ENCODE data around the gene UBAC1.
"Not testable (repeated sequence)": the region's sequence is repeated elsewhere in the genome, so short reads cannot be mapped to it uniquely, and the experiment has no call there.

UBAC1 gene

GRCh38 chr9:135982499-135983207 is 21.5 kb upstream of the UBAC1 start:
- in situ Hi-C loops (cut with MboI; ENCODE audit: low pct_unique_long_range_greater_than_20kb, low sequenced_read_pairs): no loop called here
- no peak for DNase-seq

GRCh38 chr9:135980926-135981630 is 19.9 kb upstream of the UBAC1 start:
- no peak for DNase-seq
- in situ Hi-C loops (cut with MboI; ENCODE audit: low pct_unique_long_range_greater_than_20kb, low sequenced_read_pairs): no loop called here

- in situ Hi-C loops (cut with MboI; ENCODE audit: low pct_unique_long_range_greater_than_20kb, low sequenced_read_pairs): no loop called here
- no peak for DNase-seq
Measured at GRCh38 chr9:135979547-135980166, 18.5 kb upstream of the UBAC1 start.

- in situ Hi-C loops (cut with MboI; ENCODE audit: low pct_unique_long_range_greater_than_20kb, low sequenced_read_pairs): no loop called here
- no peak for DNase-seq
Measured at GRCh38 chr9:135978642-135979546, 17.7 kb upstream of the UBAC1 start.

DNA sequence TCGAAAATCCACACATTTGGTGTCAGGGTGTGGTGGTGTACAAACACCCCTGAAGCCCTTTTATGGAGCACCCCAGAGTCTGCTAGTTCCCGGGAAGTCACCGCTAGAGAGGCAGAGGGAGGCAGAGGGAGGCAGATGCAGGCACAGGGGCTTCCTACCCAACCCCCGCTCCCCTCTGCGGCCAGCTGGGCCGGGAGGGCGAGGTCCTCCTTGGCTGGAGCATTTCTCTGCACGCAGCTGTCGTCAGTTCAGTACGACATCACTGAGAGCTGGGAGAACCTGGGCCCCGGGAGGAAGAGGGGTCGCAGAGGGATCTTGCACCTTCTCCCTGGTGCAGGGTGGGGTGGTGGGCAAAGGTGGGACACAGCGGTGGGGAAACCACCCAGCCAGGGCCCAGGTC is 15.8 kb upstream of the UBAC1 start:
- DNase-seq: no peak
- in situ Hi-C loops (cut with MboI; ENCODE audit: low pct_unique_long_range_greater_than_20kb, low sequenced_read_pairs): no loop called here

GRCh38 chr9:135976531-135976930 is 15.4 kb upstream of the UBAC1 start:
- in situ Hi-C loops (cut with MboI; ENCODE audit: low pct_unique_long_range_greater_than_20kb, low sequenced_read_pairs): no loop called here
- no peak for DNase-seq

GRCh38 chr9:135975834-135976233 is 14.7 kb upstream of the UBAC1 start:
- in situ Hi-C loops (cut with MboI; ENCODE audit: low pct_unique_long_range_greater_than_20kb, low sequenced_read_pairs): no loop called here
- DNase-seq: no peak

DNA sequence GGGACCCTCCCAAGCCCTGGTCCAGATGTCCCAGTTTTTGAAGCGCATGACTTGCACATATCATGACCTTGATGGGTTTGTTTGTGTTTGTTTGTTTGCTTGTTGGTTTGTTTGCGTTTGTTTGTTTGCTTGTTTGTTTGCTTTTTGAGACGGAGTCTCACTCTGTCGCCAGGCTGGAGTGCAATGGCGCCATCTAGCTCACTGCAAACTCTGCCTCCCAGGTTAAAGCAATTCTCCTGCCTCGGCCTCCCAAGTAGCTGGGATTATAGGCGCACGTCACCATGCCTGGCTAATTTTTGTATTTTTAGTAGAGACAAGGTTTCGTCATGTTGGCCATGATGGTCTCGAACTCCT is 13.0 kb upstream of the UBAC1 start:
- in situ Hi-C loops (cut with MboI; ENCODE audit: low pct_unique_long_range_greater_than_20kb, low sequenced_read_pairs): no loop called here
- no peak for DNase-seq

DNA sequence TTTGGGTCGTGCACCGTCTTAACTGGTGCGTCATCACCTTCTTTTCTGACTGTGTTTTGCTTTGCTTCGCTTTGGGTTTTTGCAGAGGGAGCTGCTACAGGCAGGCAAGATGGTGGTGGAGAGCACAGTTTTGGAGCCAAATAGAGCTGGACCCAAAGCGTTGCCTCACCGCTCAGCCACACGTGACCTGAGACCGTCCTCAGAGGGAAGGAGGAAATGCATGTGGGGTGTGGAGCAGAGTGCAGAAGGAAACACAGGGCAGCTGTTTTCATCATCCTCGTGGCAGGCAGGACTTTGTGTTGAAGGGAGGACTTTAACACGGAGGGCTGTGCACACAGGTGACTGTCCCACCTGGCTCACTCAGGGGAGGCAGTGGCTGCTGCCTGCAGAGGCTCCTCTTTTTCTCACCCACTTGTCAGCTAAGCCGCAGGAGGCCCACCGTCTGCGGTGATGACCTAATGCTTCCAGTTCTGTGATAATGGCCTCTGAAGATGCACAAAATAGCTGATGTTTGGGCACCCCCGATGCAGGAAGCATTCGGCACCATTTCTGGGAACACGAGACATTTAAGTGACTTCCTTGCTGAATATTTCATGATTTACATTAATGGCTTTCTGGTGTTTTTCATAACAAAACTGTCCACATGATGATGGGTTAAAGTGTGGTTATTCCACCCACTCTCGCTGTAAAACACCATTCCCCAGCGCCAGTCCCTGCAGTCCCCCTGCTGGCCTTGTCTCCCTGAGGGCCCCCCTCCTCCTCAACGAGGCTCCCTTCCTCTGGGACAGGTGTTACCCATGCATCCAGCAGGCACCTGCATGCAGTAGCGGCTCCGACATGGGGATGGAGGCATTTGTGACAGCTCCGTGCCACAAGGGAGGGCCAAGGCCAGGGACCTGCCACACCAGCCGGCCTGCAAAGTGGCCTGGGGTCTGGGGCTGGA is 12.4 kb upstream of the UBAC1 start:
- no peak for DNase-seq
- in situ Hi-C loops (cut with MboI; ENCODE audit: low pct_unique_long_range_greater_than_20kb, low sequenced_read_pairs): no loop called here

DNA sequence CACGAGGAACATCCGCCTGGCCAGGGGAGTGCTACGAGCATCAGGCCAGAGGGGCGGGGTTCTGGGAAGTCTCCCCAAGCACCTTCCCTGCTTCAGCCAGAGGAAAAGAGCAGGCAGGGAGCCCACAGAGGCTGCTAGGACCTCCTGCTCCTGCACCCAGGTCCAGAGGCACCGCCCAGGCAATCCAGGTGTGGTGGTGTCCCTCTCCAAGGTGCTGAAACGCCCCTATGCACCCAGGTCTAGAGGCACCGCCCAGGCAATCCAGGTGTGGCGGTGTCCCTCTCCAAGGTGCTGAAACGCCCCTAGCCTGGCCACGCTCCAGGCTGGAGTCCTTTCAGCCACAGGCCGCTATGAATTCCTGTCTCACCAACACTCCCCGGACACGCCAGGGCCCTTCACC is 10.7 kb upstream of the UBAC1 start:
- no peak for DNase-seq
- in situ Hi-C loops (cut with MboI; ENCODE audit: low pct_unique_long_range_greater_than_20kb, low sequenced_read_pairs): no loop called here

DNA sequence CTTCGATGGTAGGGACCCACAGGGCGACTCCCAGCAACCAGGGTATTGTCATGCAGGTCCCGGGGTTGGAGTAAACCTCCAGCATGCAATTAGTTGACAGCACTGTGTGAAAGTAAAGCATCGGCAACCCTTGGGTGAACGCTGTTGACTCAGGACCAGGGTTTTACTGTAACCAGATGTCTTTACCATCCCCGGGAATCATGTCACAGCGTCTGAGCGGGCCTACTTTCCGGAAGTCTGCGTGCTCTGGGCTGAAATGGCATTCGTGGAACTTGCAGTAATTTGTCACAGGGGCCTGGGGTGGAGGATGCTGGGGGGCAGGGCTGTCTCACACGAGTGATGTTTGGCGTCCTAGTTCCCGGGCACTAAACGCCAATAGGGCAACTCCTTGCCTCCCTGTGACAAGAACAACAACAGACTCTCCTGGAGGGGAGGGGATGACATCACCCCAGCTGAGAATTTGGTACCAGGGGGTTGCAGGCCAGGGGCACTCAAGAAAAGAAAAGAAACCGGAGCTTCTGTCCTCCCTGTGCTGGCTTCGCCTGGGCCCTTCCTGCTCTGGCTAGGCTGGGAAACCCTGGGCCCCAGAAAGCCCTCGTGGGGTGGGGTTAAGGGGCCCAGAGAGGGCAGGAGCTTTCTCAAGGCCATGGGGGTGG is 10.1 kb upstream of the UBAC1 start:
- no peak for DNase-seq
- in situ Hi-C loops (cut with MboI; ENCODE audit: low pct_unique_long_range_greater_than_20kb, low sequenced_read_pairs): no loop called here

DNA sequence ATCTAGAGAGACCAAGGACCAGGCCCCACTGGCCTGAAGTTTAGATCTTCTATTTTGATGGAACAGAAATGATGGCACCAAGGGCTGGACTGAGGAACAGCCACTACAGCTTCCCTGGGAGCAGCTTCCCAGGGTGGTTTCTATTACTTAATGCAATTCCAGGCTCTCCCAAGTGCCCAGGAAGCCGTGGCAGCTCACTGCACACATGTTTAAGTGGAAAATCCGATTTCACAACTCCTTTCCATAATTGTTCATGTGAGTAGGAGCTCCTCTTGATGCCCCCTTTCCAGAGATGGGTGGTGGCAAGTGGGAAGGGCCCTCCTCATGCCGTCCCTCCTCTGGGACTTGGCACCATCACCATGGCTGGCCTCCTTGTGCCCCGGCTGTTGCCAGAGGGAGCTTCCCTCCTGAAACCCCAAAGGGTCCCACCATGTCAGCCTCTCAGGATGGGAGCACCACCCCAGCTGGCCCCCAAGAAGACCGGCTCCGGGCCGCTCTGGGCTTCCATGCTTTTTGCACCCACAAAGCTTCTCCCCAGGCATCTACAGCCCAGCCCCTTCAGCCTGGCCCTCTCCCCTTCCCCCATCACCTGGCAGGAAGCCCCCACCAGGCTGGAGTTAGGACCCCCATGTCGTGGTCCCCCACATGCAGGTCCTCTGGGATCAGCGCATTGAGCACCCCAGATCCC is 9.1 kb upstream of the UBAC1 start:
- DNase-seq: no peak
- in situ Hi-C loops (cut with MboI; ENCODE audit: low pct_unique_long_range_greater_than_20kb, low sequenced_read_pairs): no loop called here

DNA sequence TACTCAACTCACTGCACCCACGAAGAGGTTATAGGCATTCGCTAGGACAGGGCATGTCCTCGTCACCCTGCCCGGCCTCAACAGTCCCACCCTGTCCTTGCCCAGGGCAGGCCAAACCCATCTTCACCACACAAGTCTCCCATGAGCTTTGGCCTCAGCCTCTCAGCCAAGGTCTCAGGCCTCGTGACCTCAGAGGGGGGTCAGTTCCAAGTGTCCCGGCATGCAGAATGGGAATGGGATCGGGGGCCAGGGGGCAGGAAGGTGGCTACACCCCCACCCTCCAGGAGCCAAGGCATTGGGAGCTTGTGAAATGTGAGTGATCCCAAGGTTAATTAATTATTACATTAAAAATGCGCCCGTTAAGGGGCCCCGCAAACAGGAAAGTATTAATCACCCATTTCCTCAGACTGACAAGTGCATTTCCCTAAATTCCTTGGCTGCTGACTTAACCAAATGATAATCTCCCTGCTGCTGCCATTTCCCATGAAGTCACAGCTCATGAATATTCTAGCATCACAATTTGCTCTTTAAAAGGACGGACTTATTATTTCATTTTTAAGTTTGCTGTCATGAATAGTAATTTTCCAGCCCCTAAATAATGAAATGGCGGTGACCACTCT is 8.0 kb upstream of the UBAC1 start:
- DNase-seq: no peak
- in situ Hi-C loops (cut with MboI; ENCODE audit: low pct_unique_long_range_greater_than_20kb, low sequenced_read_pairs): no loop called here

- DNase-seq: no peak
- in situ Hi-C loops (cut with MboI; ENCODE audit: low pct_unique_long_range_greater_than_20kb, low sequenced_read_pairs): no loop called here
Measured at GRCh38 chr9:135968601-135969000, 7.4 kb upstream of the UBAC1 start.

DNA sequence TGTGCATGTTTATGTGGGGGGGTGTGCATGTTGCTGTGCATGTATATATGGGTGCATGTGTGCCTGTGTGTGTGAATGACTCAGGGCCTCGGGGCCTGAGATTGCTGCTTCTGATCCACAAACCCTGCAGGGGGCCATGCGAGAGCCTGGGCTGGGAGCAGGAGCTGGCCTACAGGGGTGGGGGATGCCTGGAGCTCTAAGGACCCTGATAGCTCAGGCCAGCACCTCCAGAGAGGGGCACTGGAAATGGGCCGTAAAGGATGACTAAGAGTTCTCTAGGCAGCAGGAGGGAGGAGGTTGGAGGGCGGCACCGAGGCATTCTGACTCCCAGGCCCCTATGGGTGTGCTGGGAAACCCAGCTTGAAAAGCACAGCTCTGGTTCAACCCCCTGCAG is 6.9 kb upstream of the UBAC1 start:
- in situ Hi-C loops (cut with MboI; ENCODE audit: low pct_unique_long_range_greater_than_20kb, low sequenced_read_pairs): no loop called here
- DNase-seq: no peak

GRCh38 chr9:135966916-135967260 is 5.7 kb upstream of the UBAC1 start:
- in situ Hi-C loops (cut with MboI; ENCODE audit: low pct_unique_long_range_greater_than_20kb, low sequenced_read_pairs); DNase-seq: not testable (repeated sequence)

GRCh38 chr9:135965124-135965756 is 4.1 kb upstream of the UBAC1 start:
- DNase-seq: no peak
- in situ Hi-C loops (cut with MboI; ENCODE audit: low pct_unique_long_range_greater_than_20kb, low sequenced_read_pairs): no loop called here

Data from KBM-7 (cell line).